Mesenchymal stem cell (in vitro differentiated cells and primary cell): Measurements from ENCODE around the gene HIVEP3.
A peak's percentile ranks its signal among the peaks of the same experiment; 100 is the strongest.

Experiments
- DNase-seq: peaks from one replicate; pipeline ENCODE4 v3.0.0-alpha.2; 2013
- H2AFZ ChIP-seq: one replicate; pipeline ENCODE4 v1.6.1; 2013; ENCODE audit warnings: low read depth, mild to moderate bottlenecking, control low read depth, inconsistent platforms, low read length, moderate library complexity
- H2AK5ac ChIP-seq: 2 replicates; pipeline ENCODE4 v1.6.1; 2013; ENCODE audit warnings: low read length, moderate library complexity, mild to moderate bottlenecking, inconsistent platforms; ENCODE audit not compliant: severe bottlenecking
- H2BK120ac ChIP-seq: one replicate; pipeline ENCODE4 v1.6.1; 2013; ENCODE audit warnings: low read depth, mild to moderate bottlenecking, inconsistent platforms, low read length, moderate library complexity
- H2BK12ac ChIP-seq, 2 experiments: one replicate each; pipeline ENCODE4 v1.6.1; 2013; ENCODE audit warnings: inconsistent platforms in 2 of 2, low read length in 2 of 2, mild to moderate bottlenecking in 2 of 2, moderate library complexity in 2 of 2, control low read depth in 1 of 2
- H2BK15ac ChIP-seq: one replicate; pipeline ENCODE4 v1.6.1; 2013; ENCODE audit warnings: mild to moderate bottlenecking, low read depth, inconsistent platforms; ENCODE audit not compliant: poor library complexity, severe bottlenecking
- H2BK5ac ChIP-seq: 2 replicates; pipeline ENCODE4 v1.6.1; 2013; ENCODE audit warnings: low read depth, mild to moderate bottlenecking, low read length, control low read depth, inconsistent platforms; ENCODE audit not compliant: poor library complexity, severe bottlenecking
- H3K14ac ChIP-seq, 2 experiments: one replicate each; pipeline ENCODE4 v1.6.1; 2013; ENCODE audit warnings: inconsistent platforms in 2 of 2, low read length in 2 of 2, control low read depth in 1 of 2, mild to moderate bottlenecking in 1 of 2, moderate library complexity in 1 of 2
- H3K18ac ChIP-seq, 2 experiments: one replicate each; pipeline ENCODE4 v1.6.1; 2013; ENCODE audit warnings: inconsistent platforms in 2 of 2, low read length in 2 of 2, control low read depth in 1 of 2, low read depth in 1 of 2, mild to moderate bottlenecking in 1 of 2
- H3K23ac ChIP-seq, 2 experiments: one replicate each; pipeline ENCODE4 v1.6.1; 2013; ENCODE audit warnings: inconsistent platforms in 2 of 2, low read length in 2 of 2, mild to moderate bottlenecking in 2 of 2, moderate library complexity in 2 of 2, control low read depth in 1 of 2
- H3K27ac ChIP-seq: 2 replicates; pipeline ENCODE4 v1.5.1; 2013; ENCODE audit warnings: mild to moderate bottlenecking, moderate library complexity, low read length, control low read depth, inconsistent platforms; ENCODE audit not compliant: poor library complexity, severe bottlenecking
- H3K27me3 ChIP-seq, 2 experiments: 2 replicates each; pipeline versions ENCODE4 v1.6.1 to v1.7.0; 2013; ENCODE audit warnings: low read length in 2 of 2, mild to moderate bottlenecking in 2 of 2, moderate library complexity in 2 of 2, control low read depth in 1 of 2, inconsistent platforms in 1 of 2; ENCODE audit not compliant: control insufficient read depth in 1 of 2, insufficient read depth in 1 of 2
- H3K36me3 ChIP-seq, 2 experiments: 2 replicates each; pipeline versions ENCODE4 v1.6.1 to v1.7.0; 2013; ENCODE audit warnings: low read length in 2 of 2, control low read depth in 1 of 2, inconsistent platforms in 1 of 2, low read depth in 1 of 2, mild to moderate bottlenecking in 1 of 2; ENCODE audit not compliant: insufficient read depth in 2 of 2, control insufficient read depth in 1 of 2
- H3K4ac ChIP-seq, 2 experiments: one replicate each; pipeline ENCODE4 v1.6.1; 2013; ENCODE audit warnings: inconsistent platforms in 2 of 2, low read length in 2 of 2, mild to moderate bottlenecking in 2 of 2, moderate library complexity in 2 of 2, control low read depth in 1 of 2, low read depth in 1 of 2
- H3K4me1 ChIP-seq: 2 replicates; pipeline ENCODE4 v1.6.1; 2013; ENCODE audit warnings: low read depth, low read length, control low read depth; ENCODE audit not compliant: control insufficient read depth, insufficient read depth
- H3K4me2 ChIP-seq: 2 replicates; pipeline ENCODE4 v1.6.1; 2013; ENCODE audit warnings: low read length, mild to moderate bottlenecking, inconsistent platforms; ENCODE audit not compliant: poor library complexity, severe bottlenecking
- H3K4me3 ChIP-seq, 2 experiments: 2 replicates each; pipeline versions ENCODE4 v1.5.1 to v1.7.0; 2013; ENCODE audit warnings: low read length in 2 of 2, mild to moderate bottlenecking in 2 of 2, control low read depth in 1 of 2, low read depth in 1 of 2; ENCODE audit not compliant: insufficient read depth in 1 of 2
- H3K79me1 ChIP-seq: replicated peaks from 2 replicates; pipeline ENCODE4 v1.6.1; 2013; ENCODE audit warnings: mild to moderate bottlenecking, control low read depth, low read length, inconsistent platforms; ENCODE audit not compliant: poor library complexity, severe bottlenecking
- H3K9ac ChIP-seq: 2 replicates; pipeline ENCODE4 v1.7.0; 2013; ENCODE audit warnings: mild to moderate bottlenecking, low read length, moderate library complexity
- H3K9me3 ChIP-seq: 2 replicates; pipeline ENCODE4 v1.7.0; 2013; ENCODE audit warnings: mild to moderate bottlenecking, low read length; ENCODE audit not compliant: control insufficient read depth
- H4K8ac ChIP-seq: one replicate; pipeline ENCODE4 v1.6.1; 2013; ENCODE audit warnings: inconsistent platforms, mild to moderate bottlenecking, low read length, moderate library complexity
- H4K91ac ChIP-seq: one replicate; pipeline ENCODE4 v1.6.1; 2013; ENCODE audit warnings: mild to moderate bottlenecking, low read length, inconsistent platforms
- WGBS: methylation state at CpG from one replicate; pipeline ENCODE4 v1.1.7; 2013; ENCODE audit warnings: mixed read lengths; 5-methylcytosine and 5-hydroxymethylcytosine counted together

HIVEP3 gene

GRCh38 chr1:41671116-41671755 lies 247.5 kb downstream of the HIVEP3 start:
- no peak overlapping the region for H3K4me3 ChIP-seq
- H3K14ac ChIP-seq = peak overlapping the region in 1 of 2 experiments; percentile 80
- H2AFZ ChIP-seq = no peak overlapping the region
- H2BK120ac ChIP-seq = no peak overlapping the region
- no peak overlapping the region for H3K9ac ChIP-seq
- no peaks in the 10 kb centered on the region for H3K9me3 ChIP-seq
- H3K23ac ChIP-seq = no peak overlapping the region
- DNase-seq = no peak
- 95% methylated on average over 15 of the region's 15 CpGs for WGBS
- peak overlapping the region in 1 of 2 experiments; percentile 46 for H3K18ac ChIP-seq
- peaks cover 0 to 29% of the 10 kb centered on the region in 2 experiments for H3K27me3 ChIP-seq
- no peak overlapping the region for H2BK5ac ChIP-seq
- H3K4me1 ChIP-seq = peaks cover 39% of the 10 kb centered on the region
- H3K79me1 ChIP-seq = no peaks in the 10 kb centered on the region
- H2BK15ac ChIP-seq = no peak overlapping the region
- H3K4ac ChIP-seq = peak overlapping the region; percentile 7 to 54
- no peak overlapping the region for H3K27ac ChIP-seq
- no peak overlapping the region for H4K8ac ChIP-seq
- peak overlapping the region; percentile 63 for H4K91ac ChIP-seq
- peak overlapping the region; percentile 90 for H2AK5ac ChIP-seq
- no peaks in the 10 kb centered on the region for H3K36me3 ChIP-seq
- H3K4me2 ChIP-seq = no peak overlapping the region
- H2BK12ac ChIP-seq = peak overlapping the region in 1 of 2 experiments; percentile 54

- peak overlapping the region in 1 of 2 experiments; percentile 26 for H3K14ac ChIP-seq
- H2BK15ac ChIP-seq = no peak overlapping the region
- no peak overlapping the region for H2BK120ac ChIP-seq
- no peaks in the 10 kb centered on the region for H3K79me1 ChIP-seq
- peak overlapping the region; percentile 90 for H2AK5ac ChIP-seq
- no peak overlapping the region for H2BK5ac ChIP-seq
- no peaks in the 10 kb centered on the region for H3K9me3 ChIP-seq
- no peak overlapping the region for H2AFZ ChIP-seq
- peak overlapping the region in 1 of 2 experiments; percentile 7 for H3K4ac ChIP-seq
- no peak overlapping the region for H3K4me2 ChIP-seq
- no peak overlapping the region for H4K8ac ChIP-seq
- peak; percentile 64 for DNase-seq
- WGBS = 76% methylated on average over 4 of the region's 4 CpGs
- no peaks in the 10 kb centered on the region for H3K36me3 ChIP-seq
- peak overlapping the region; percentile 16 to 28 for H3K18ac ChIP-seq
- H3K27ac ChIP-seq = peak overlapping the region; percentile 15
- no peak overlapping the region for H3K9ac ChIP-seq
- no peak overlapping the region for H3K4me3 ChIP-seq
- no peak overlapping the region for H3K23ac ChIP-seq
- peaks cover 0 to 26% of the 10 kb centered on the region in 2 experiments for H3K27me3 ChIP-seq
- H4K91ac ChIP-seq = no peak overlapping the region
- peak overlapping the region; percentile 30 to 86 for H2BK12ac ChIP-seq
- peaks cover 42% of the 10 kb centered on the region for H3K4me1 ChIP-seq
Observed at GRCh38 chr1:41670217-41670957, 248.3 kb downstream of the HIVEP3 start.

GRCh38 chr1:41668967-41669366 lies 249.8 kb downstream of the HIVEP3 start:
- Histone ChIP-seq H3K27me3 (peaks cover 0 to 14% of the 10 kb centered on the region in 2 experiments), H3K14ac (no peak overlapping the region), H3K79me1 (no peaks in the 10 kb centered on the region), H3K4me1 (peaks cover 49% of the 10 kb centered on the region), H2BK12ac (no peak overlapping the region), H2AK5ac (peak overlapping the region; percentile 11), H2BK120ac (no peak overlapping the region), H4K91ac (no peak overlapping the region), H3K36me3 (no peaks in the 10 kb centered on the region), H3K4me3 (no peak overlapping the region), H3K4ac (no peak overlapping the region), H2BK15ac (no peak overlapping the region), H3K9me3 (no peaks in the 10 kb centered on the region), H3K27ac (no peak overlapping the region), H3K23ac (no peak overlapping the region), H3K18ac (no peak overlapping the region), H3K4me2 (no peak overlapping the region), H2AFZ (no peak overlapping the region), H4K8ac (no peak overlapping the region), H2BK5ac (no peak overlapping the region), H3K9ac (no peak overlapping the region)
- WGBS = 93% methylated on average over 3 of the region's 3 CpGs
- no peak for DNase-seq

- H4K91ac ChIP-seq = no peak overlapping the region
- no peak for DNase-seq
Observed at GRCh38 chr1:41668054-41668660, 250.6 kb downstream of the HIVEP3 start.

More at GRCh38 chr1:41668054-41668660, 250.6 kb downstream of the HIVEP3 start:
- no peaks in the 10 kb centered on the region for H3K36me3 ChIP-seq
- H2AFZ ChIP-seq = no peak overlapping the region
- no peak overlapping the region for H3K4me2 ChIP-seq
- no peaks in the 10 kb centered on the region for H3K79me1 ChIP-seq
- WGBS = 83% methylated on average over 7 of the region's 7 CpGs
- H2BK12ac ChIP-seq = peak overlapping the region in 1 of 2 experiments; percentile 45
- H3K4me1 ChIP-seq = peaks cover 48% of the 10 kb centered on the region
- no peak overlapping the region for H3K4me3 ChIP-seq
- no peak overlapping the region for H3K23ac ChIP-seq
- H3K27me3 ChIP-seq = peaks cover 0 to 7% of the 10 kb centered on the region in 2 experiments
- H2BK15ac ChIP-seq = no peak overlapping the region
- no peak overlapping the region for H2BK5ac ChIP-seq
- H4K8ac ChIP-seq = no peak overlapping the region
- no peaks in the 10 kb centered on the region for H3K9me3 ChIP-seq
- H2BK120ac ChIP-seq = no peak overlapping the region
- H3K9ac ChIP-seq = no peak overlapping the region
- no peak overlapping the region for H3K27ac ChIP-seq
- H2AK5ac ChIP-seq = peak overlapping the region; percentile 82
- H3K18ac ChIP-seq = no peak overlapping the region
- H3K4ac ChIP-seq = no peak overlapping the region
- H3K14ac ChIP-seq = no peak overlapping the region
